PC-3 (cell line): ENCODE results near the gene PCDH10.

ENCODE experiments used
- CTCF ChIP-seq: fragments of 300-600 bp; sonication (generic); conservative IDR thresholded peaks from 2 replicates; pipeline ENCODE4 v1.5.1; 2017; ENCODE audit warnings: antibody characterized with exemption, low read depth, mild to moderate bottlenecking, low read length
- EZH2 ChIP-seq: fragments of 300-600 bp; sonication (generic); IDR thresholded peaks from one replicate; pipeline ENCODE4 v1.6.1; 2017; ENCODE audit warnings: antibody characterized with exemption, mild to moderate bottlenecking, low read length; ENCODE audit not compliant: unreplicated experiment
- EZH2phosphoT487 ChIP-seq: fragments of 300-600 bp; sonication (generic); IDR thresholded peaks from 2 replicates; pipeline ENCODE4 v1.6.1; 2018; ENCODE audit warnings: mild to moderate bottlenecking, antibody characterized with exemption, low read length, borderline replicate concordance

- no peak for TF ChIP-seq CTCF
- no peak for TF ChIP-seq EZH2
- TF ChIP-seq EZH2phosphoT487: no peak
Observed at GRCh38 chr4:133178956-133179355, 29.9 kb downstream of the PCDH10 start.
